Thyroid gland (tissue), 4 donors: ENCODE results near the gene ZNF76. TPM values are rescaled to one million over a fixed set of nuclear protein-coding genes. Genes with fewer than 3 reads are reported as not detected.

Experiments used
- DNase-seq, 2 donors: peaks; one replicate each; pipeline ENCODE4 v3.0.0-alpha.2; 2019
- H3K27ac ChIP-seq, 3 donors: fragments of 200-600 bp; sonication (generic); 1 replicate in 2 of 3; 2 replicates in 1 of 3; pipeline ENCODE4 v1.5.1; 2016 to 2019; ENCODE audit warnings: mild to moderate bottlenecking in 1 of 3, moderate library complexity in 1 of 3
- H3K27me3 ChIP-seq: fragments of 200-600 bp; sonication (generic); one replicate; pipeline ENCODE4 v1.5.1; 2019
- H3K36me3 ChIP-seq, 2 donors: fragments of 200-600 bp; sonication (generic); one replicate each; pipeline ENCODE4 v1.5.1; 2016 to 2019
- H3K4me1 ChIP-seq, 2 donors: fragments of 200-600 bp; sonication (generic); one replicate each; pipeline ENCODE4 v1.5.1; 2017 to 2019
- H3K4me3 ChIP-seq, 3 donors: fragments of 200-600 bp; sonication (generic); replicated peaks in 1 of 3; 1 replicate in 2 of 3; 2 replicates in 1 of 3; pipeline ENCODE4 v1.5.1; 2016; ENCODE audit warnings: mild to moderate bottlenecking in 1 of 3
- H3K9me3 ChIP-seq: fragments of 200-600 bp; sonication (generic); one replicate; pipeline ENCODE4 v1.5.1; 2017
- CTCF ChIP-seq, 6 experiments: fragments of 200-600 bp in 3 of 6; fragments of 450-650 bp in 3 of 6; sonication (generic) in 3 of 6; IDR thresholded peaks; one replicate each; pipeline ENCODE4 v1.5.1; 2016 to 2019; ENCODE audit warnings: antibody characterized with exemption in 6 of 6, mild to moderate bottlenecking in 2 of 6, inconsistent platforms in 1 of 6, moderate library complexity in 1 of 6
- POLR2A ChIP-seq, 2 donors: fragments of 450-650 bp; IDR thresholded peaks; one replicate each; pipeline ENCODE4 v1.6.1; 2017; ENCODE audit warnings: antibody characterized with exemption in 2 of 2, mild to moderate bottlenecking in 2 of 2, moderate library complexity in 1 of 2
- WGBS, 2 donors: methylation state at CpG; one replicate each; pipeline ENCODE4 v1.1.5; 2017; 5-methylcytosine and 5-hydroxymethylcytosine counted together
- intact Hi-C: fragments of 100-400 bp; cut with DNase I; formaldehyde crosslinking; loops from one replicate; pipeline ENCODE4 v1.15.1; 2023
- total RNA-seq, 4 donors: library from RNA; depleted of rRNA; stranded (reverse); fragments of >200 nt; gene quantifications; one replicate each; pipeline ENCODE4 v1.2.3, GENCODE V29; 2016

ZNF76 gene
- total RNA-seq, 4 donors from 2014 or later = 54.3 to 81.7 (median 71.6) TPM

GRCh38 chr6:35278708-35279107 lies 19.2 kb downstream of the ZNF76 start:
- Histone ChIP-seq H3K9me3 (no peaks in the 10 kb centered on the region), H3K36me3 (peaks cover 15 to 27% of the 10 kb centered on the region in 2 donors), H3K27me3 (no peaks in the 10 kb centered on the region), H3K4me3 (no peak overlapping the region), H3K27ac (no peak overlapping the region), H3K4me1 (peaks cover 6 to 19% of the 10 kb centered on the region in 2 donors)
- 95 to 100% methylated on average over 3 of the region's 3 CpGs for WGBS, 2 donors
- TF ChIP-seq POLR2A (IDR thresholded peaks at IDR 0.05) = no peak
- no peak for TF ChIP-seq CTCF (IDR thresholded peaks at IDR 0.05)
- no peak for DNase-seq
- intact Hi-C loops = no loop called here

- intact Hi-C loops = no loop called here
- 35 to 41% methylated on average over 4 of the region's 4 CpGs for WGBS, 2 donors
- Histone ChIP-seq H3K4me1 (peaks cover 6 to 8% of the 10 kb centered on the region in 2 donors), H3K9me3 (no peaks in the 10 kb centered on the region), H3K36me3 (peaks cover 27 to 44% of the 10 kb centered on the region in 2 donors), H3K4me3 (no peak overlapping the region), H3K27me3 (no peaks in the 10 kb centered on the region), H3K27ac (no peak overlapping the region)
- TF ChIP-seq POLR2A (IDR thresholded peaks at IDR 0.05) (no peak), CTCF (IDR thresholded peaks at IDR 0.05) (no peak)
- DNase-seq = peak; percentile 62 to 63
These were observed 21.4 kb downstream of the ZNF76 start for GRCh38 chr6:35280903-35281302.

- intact Hi-C loops = no loop called here
- H3K36me3 ChIP-seq = peaks cover 43 to 59% of the 10 kb centered on the region in 2 donors
- H3K27ac ChIP-seq = no peak overlapping the region
- TF ChIP-seq POLR2A (IDR thresholded peaks at IDR 0.05) = no peak
- TF ChIP-seq CTCF (IDR thresholded peaks at IDR 0.05) = no peak
- no peaks in the 10 kb centered on the region for H3K9me3 ChIP-seq
- peaks cover 6 to 8% of the 10 kb centered on the region in 2 donors for H3K4me1 ChIP-seq
- no peaks in the 10 kb centered on the region for H3K27me3 ChIP-seq
- H3K4me3 ChIP-seq = no peak overlapping the region
- WGBS, 2 donors = 94% methylated on average over 2 of the region's 2 CpGs
- no peak for DNase-seq
These were observed 22.9 kb downstream of the ZNF76 start for GRCh38 chr6:35282472-35282871.

- no peaks in the 10 kb centered on the region for H3K27me3 ChIP-seq
- 81 to 98% methylated on average over 2 of the region's 2 CpGs for WGBS, 2 donors
- H3K27ac ChIP-seq = no peak overlapping the region
- intact Hi-C loops = no loop called here
- H3K4me1 ChIP-seq = peaks cover 6 to 8% of the 10 kb centered on the region in 2 donors
- peaks cover 52 to 68% of the 10 kb centered on the region in 2 donors for H3K36me3 ChIP-seq
- H3K4me3 ChIP-seq = no peak overlapping the region
- no peaks in the 10 kb centered on the region for H3K9me3 ChIP-seq
- no peak for DNase-seq
- no peak for TF ChIP-seq CTCF (IDR thresholded peaks at IDR 0.05)
- no peak for TF ChIP-seq POLR2A (IDR thresholded peaks at IDR 0.05)
These were observed 23.8 kb downstream of the ZNF76 start for GRCh38 chr6:35283361-35283760.

GRCh38 chr6:35287671-35288396 lies 28.3 kb downstream of the ZNF76 start:
- Histone ChIP-seq H3K4me3 (no peak overlapping the region), H3K9me3 (no peaks in the 10 kb centered on the region), H3K4me1 (no peaks in the 10 kb centered on the region), H3K27me3 (no peaks in the 10 kb centered on the region), H3K36me3 (peaks cover 80 to 93% of the 10 kb centered on the region in 2 donors), H3K27ac (no peak overlapping the region)
- intact Hi-C loops = no loop called here
- WGBS, 2 donors = 93 to 94% methylated on average over 9 to 12 of the region's 12 CpGs
- TF ChIP-seq CTCF (IDR thresholded peaks at IDR 0.05) = no peak
- no peak for TF ChIP-seq POLR2A (IDR thresholded peaks at IDR 0.05)
- DNase-seq = no peak
